EL (cell line): ENCODE data around the gene CLDND2.

Source experiments
- DNase-seq: peaks from one replicate; pipeline ENCODE4 v3.0.0-alpha.2; 2016

The CLDND2 gene

GRCh38 chr19:51380379-51380778 is 11.6 kb upstream of the CLDND2 start:
- no peak for DNase-seq

GRCh38 chr19:51377422-51377821 is 8.6 kb upstream of the CLDND2 start:
- DNase-seq, result no peak

GRCh38 chr19:51375504-51376221 is 6.9 kb upstream of the CLDND2 start:
- no peak for DNase-seq

GRCh38 chr19:51372649-51373504 is 4.1 kb upstream of the CLDND2 start, which contains the start of gene NKG7:
Gene NKG7 (minus strand): TSS chr19:51372654. CDS start chr19:51372535, 119 bp downstream.
- DNase-seq, result no peak

GRCh38 chr19:51372021-51372648 is 3.3 kb upstream of the CLDND2 start:
- no peak for DNase-seq

GRCh38 chr19:51371186-51371690 is 2.4 kb upstream of the CLDND2 start:
- DNase-seq, result no peak

GRCh38 chr19:51370230-51370629 is 1.4 kb upstream of the CLDND2 start:
- DNase-seq, result no peak

- peak; percentile 99 for DNase-seq
Measured at GRCh38 chr19:51367565-51368365, 1.0 kb downstream of the CLDND2 start.

GRCh38 chr19:51367255-51367564 is 1.6 kb downstream of the CLDND2 start:
- no peak for DNase-seq

- peak; percentile 99 for DNase-seq
Measured at GRCh38 chr19:51366389-51367254, 2.2 kb downstream of the CLDND2 start.

GRCh38 chr19:51365965-51366388 is 2.8 kb downstream of the CLDND2 start, which contains the start of gene ETFB:
Gene ETFB (minus strand): TSS chr19:51366388. CDS start chr19:51366326, 62 bp downstream.
- DNase-seq, result no peak

- peak; percentile 45 for DNase-seq
Measured at GRCh38 chr19:51365211-51365964, 3.4 kb downstream of the CLDND2 start.

- DNase-seq, result peak; percentile 47
Measured at GRCh38 chr19:51364200-51365106, 4.3 kb downstream of the CLDND2 start.

- DNase-seq, result no peak
Measured at GRCh38 chr19:51361239-51361638, 7.6 kb downstream of the CLDND2 start.

GRCh38 chr19:51359294-51359693 is 9.5 kb downstream of the CLDND2 start:
- peak; percentile 68 for DNase-seq

- DNase-seq, result no peak
Measured at GRCh38 chr19:51357952-51358351, 10.9 kb downstream of the CLDND2 start.

- DNase-seq, result no peak
Measured at GRCh38 chr19:51356159-51356801, 12.5 kb downstream of the CLDND2 start.

- no peak for DNase-seq
Measured at GRCh38 chr19:51354742-51355148, 14.1 kb downstream of the CLDND2 start.
